ENCODE results near the gene SLC30A2. TPM values are rescaled to one million over a fixed set of nuclear protein-coding genes. Genes with fewer than 3 reads are reported as not detected.

SLC30A2 gene
- total RNA-seq, 6 donors from 2014 or later = 0.09 to 0.27 (median 0.15) TPM; not detected in 3

DNA sequence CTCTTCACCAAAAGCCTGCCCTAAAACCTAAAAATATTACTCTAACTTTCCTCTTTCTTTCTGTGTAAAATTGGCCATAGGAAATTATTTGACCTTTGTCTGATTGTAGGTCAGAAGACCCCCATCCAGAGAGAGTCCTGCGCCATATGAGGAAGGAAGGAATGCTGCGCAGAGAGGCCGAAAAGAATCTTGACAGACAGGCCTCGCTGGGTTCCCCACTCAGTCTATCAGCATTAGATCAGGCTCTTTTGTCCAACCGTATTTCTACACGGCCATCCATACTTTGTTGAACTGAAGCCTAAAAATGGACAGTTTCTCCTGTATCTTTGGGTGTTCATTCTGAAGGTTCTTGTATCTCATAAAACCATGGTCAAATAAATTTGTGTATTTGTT is 4.3 kb upstream of the SLC30A2 start:
- Histone ChIP-seq H3K36me3 (no peaks in the 10 kb centered on the region), H3K4me1 (peaks cover 8 to 16% (median 12%) of the 10 kb centered on the region in 4 donors), H3K4me3 (no peak overlapping the region), H3K27ac (no peak overlapping the region), H3K9me3 (no peaks in the 10 kb centered on the region), H3K27me3 (peaks cover 2 to 25% (median 13%) of the 10 kb centered on the region in 4 donors)
- TF ChIP-seq, protein P1, sequence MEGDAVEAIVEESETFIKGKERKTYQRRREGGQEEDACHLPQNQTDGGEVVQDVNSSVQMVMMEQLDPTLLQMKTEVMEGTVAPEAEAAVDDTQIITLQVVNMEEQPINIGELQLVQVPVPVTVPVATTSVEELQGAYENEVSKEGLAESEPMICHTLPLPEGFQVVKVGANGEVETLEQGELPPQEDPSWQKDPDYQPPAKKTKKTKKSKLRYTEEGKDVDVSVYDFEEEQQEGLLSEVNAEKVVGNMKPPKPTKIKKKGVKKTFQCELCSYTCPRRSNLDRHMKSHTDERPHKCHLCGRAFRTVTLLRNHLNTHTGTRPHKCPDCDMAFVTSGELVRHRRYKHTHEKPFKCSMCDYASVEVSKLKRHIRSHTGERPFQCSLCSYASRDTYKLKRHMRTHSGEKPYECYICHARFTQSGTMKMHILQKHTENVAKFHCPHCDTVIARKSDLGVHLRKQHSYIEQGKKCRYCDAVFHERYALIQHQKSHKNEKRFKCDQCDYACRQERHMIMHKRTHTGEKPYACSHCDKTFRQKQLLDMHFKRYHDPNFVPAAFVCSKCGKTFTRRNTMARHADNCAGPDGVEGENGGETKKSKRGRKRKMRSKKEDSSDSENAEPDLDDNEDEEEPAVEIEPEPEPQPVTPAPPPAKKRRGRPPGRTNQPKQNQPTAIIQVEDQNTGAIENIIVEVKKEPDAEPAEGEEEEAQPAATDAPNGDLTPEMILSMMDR (IDR thresholded peaks at IDR 0.05) = no peak
- TF ChIP-seq POLR2AphosphoS5 (IDR thresholded peaks at IDR 0.05) (no peak), POLR2A (IDR thresholded peaks at IDR 0.05) (no peak), EP300 (IDR thresholded peaks at IDR 0.05) (no peak)
- 84 to 93% methylated on average over 6 of the region's 6 CpGs for WGBS, 2 donors
- DNase-seq (no peak), ATAC-seq (ENCODE audit: low FRiP score in 2 of 2) (no peak)

DNA sequence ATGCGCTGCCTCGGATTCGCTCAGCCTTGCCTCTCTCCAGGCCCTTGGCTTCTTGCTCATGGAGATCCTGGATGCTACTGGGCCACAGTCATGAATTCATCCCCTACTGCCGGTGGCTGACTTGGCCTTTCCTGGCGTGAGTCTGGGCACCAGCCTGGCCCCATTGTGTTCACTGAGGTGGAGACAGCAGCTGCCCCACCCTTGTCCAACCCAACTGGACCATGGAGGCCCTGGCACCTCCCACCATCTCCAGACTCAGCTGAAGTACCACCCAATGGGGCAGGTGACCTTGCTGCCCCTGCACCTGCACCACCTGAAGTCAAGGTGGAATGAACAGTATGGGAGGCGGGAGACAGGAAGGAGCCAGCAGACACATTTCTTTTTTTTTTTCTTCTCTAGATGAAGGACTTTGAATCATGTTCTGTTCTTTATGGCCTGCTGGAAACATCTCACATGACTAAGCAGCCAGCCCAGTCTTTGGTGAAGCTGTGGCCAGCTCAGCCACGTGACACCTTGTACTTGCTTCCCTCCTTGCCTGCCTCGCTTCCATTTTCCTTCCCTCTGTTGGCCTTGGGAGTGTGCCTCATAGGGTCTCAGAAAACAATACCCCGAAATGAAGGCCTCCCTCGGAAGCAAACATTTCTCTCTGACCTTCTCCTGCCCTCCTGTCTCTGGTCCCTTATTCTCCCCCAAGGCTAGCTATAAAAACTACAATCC is 3.8 kb upstream of the SLC30A2 start:
- Histone ChIP-seq H3K9me3 (no peaks in the 10 kb centered on the region), H3K27ac (no peak overlapping the region), H3K36me3 (no peaks in the 10 kb centered on the region), H3K4me1 (peaks cover 8 to 18% (median 12%) of the 10 kb centered on the region in 4 donors), H3K4me3 (no peak overlapping the region), H3K27me3 (peaks cover 2 to 30% (median 17%) of the 10 kb centered on the region in 4 donors)
- no peak for TF ChIP-seq POLR2A (IDR thresholded peaks at IDR 0.05)
- TF ChIP-seq, protein P1 (IDR thresholded peaks at IDR 0.05) = no peak
- TF ChIP-seq EP300 (IDR thresholded peaks at IDR 0.05) = no peak
- no peak for TF ChIP-seq POLR2AphosphoS5 (IDR thresholded peaks at IDR 0.05)
- no peak for ATAC-seq (ENCODE audit: low FRiP score in 2 of 2)
- 72 to 81% methylated on average over 7 to 10 of the region's 10 CpGs for WGBS, 2 donors
- DNase-seq = no peak

GRCh38 chr1:26047278-26047874 is 1.5 kb upstream of the SLC30A2 start:
- Histone ChIP-seq H3K4me1 (peaks cover 8 to 18% (median 12%) of the 10 kb centered on the region in 4 donors), H3K27ac (no peak overlapping the region)
- ATAC-seq (ENCODE audit: low FRiP score in 2 of 2) = no peak

DNA sequence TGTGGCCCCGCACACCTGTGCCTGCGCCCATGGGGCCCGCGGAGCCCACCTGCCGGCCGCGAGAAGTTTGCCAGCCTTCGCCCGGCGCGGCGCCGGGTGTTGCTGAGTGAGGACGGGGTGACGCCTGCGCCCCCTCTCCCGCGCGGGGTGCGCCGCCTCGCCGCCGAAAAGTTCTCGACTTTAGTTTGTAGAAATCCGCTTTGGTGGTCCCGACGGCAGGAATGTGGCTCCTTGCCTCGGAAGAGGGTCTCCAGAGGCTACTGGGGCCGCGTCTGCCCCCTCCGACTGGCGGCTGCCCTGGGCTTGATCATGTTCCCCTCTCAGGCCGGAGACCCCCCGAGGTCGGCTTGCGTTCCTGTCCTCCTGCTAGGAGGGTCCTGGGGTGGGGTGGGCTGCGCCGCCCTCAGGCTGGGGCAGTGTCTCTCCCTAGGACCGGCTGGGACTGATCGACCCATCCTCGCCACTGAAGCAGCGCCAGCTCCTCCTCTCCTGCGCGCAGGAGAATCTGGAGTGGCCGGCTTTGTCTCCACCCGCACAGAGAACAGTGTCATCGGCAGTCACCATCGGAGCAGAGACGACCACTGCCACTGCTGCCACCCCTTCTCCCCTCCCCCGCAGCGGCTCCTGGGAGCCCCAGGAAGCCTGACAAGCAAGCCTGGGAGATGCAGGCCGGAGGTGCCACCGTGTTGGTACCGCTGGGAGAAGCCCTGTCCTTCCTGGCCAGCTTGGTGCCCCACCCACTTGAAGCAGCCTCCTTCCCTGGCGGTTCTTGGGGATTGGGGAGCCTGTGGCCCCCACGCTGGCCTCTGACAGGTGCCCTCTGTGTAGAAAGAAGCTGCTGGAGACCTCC is 553 bp upstream of the SLC30A2 start:
- WGBS, 2 donors = 12 to 13% methylated on average over 16 to 19 of the region's 57 CpGs
- Histone ChIP-seq H3K27me3 (peaks cover 2 to 37% (median 17%) of the 10 kb centered on the region in 4 donors), H3K9me3 (no peaks in the 10 kb centered on the region), H3K36me3 (no peaks in the 10 kb centered on the region), H3K4me3 (peak overlapping the region in 3 of 4 donors; percentile 3 to 24 (median 13)), H3K4me1 (peaks cover 8 to 18% (median 12%) of the 10 kb centered on the region in 4 donors), H3K27ac (no peak overlapping the region)
- TF ChIP-seq POLR2AphosphoS5 (IDR thresholded peaks at IDR 0.05) (no peak), EP300 (IDR thresholded peaks at IDR 0.05) (no peak), POLR2A (IDR thresholded peaks at IDR 0.05) (no peak)
- TF ChIP-seq, protein P1 (IDR thresholded peaks at IDR 0.05) = no peak
- no peak for DNase-seq
- peak in 1 of 2 donors; percentile 21 for ATAC-seq (ENCODE audit: low FRiP score in 2 of 2)

More at GRCh38 chr1:26047278-26047874, 1.5 kb upstream of the SLC30A2 start:
- Histone ChIP-seq H3K36me3 (no peaks in the 10 kb centered on the region), H3K27me3 (peaks cover 2 to 37% (median 17%) of the 10 kb centered on the region in 4 donors), H3K9me3 (no peaks in the 10 kb centered on the region), H3K4me3 (no peak overlapping the region)
- no peak for DNase-seq
- no peak for TF ChIP-seq EP300 (IDR thresholded peaks at IDR 0.05)
- no peak for TF ChIP-seq POLR2AphosphoS5 (IDR thresholded peaks at IDR 0.05)
- no peak for TF ChIP-seq POLR2A (IDR thresholded peaks at IDR 0.05)
- TF ChIP-seq, protein P1 (IDR thresholded peaks at IDR 0.05) = no peak
- WGBS, 2 donors = 79 to 80% methylated on average over 7 of the region's 7 CpGs

Measured in upper lobe of left lung (tissue), 6 donors.